ENCODE results near the gene ENGASE.

The ENGASE gene

DNA sequence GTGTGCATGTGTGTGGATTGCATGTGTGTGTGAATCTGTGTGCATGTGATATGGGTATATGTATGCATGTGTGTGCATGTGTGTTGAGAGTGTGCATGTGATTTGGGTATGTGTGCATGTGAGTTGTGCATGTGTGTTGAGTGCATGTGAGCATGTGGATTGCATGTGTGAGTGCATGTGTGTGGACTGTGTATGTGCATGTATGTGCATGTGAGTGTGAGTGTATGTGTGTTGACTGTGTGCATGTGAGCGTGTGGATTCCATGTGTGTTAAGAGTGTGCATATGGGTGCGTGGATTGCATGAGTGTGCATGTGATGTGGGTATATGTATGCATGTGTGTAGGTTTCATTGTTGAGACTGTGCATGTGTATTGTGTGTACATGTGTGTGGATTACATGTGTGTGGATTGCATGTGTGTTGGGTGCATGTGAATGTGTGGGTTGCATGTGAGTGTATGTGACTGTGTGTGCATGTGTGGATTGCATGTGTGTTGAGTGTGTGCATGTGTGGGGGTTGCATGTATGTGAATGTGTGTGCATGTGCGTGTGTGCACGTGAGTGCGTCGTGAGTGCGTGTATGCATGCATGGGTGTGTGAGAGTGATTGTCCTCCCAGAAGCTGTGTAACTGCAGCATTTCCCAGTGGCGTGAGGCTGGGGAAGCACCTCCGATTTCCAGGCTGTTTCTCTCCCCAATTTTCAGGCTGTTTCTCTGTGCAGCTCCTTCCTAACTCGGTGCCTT is 31.3 kb upstream of the ENGASE start:
- Mint-ChIP-seq H3K9me3 (no peaks in the 10 kb centered on the region), H3K4me3 (no peak overlapping the region), H3K27ac (ENCODE audit: low read depth) (no peak overlapping the region), H3K4me1 (peaks cover 10% of the 10 kb centered on the region), H3K36me3 (ENCODE audit: insufficient read depth) (peaks cover 1% of the 10 kb centered on the region), H3K27me3 (peaks cover 27% of the 10 kb centered on the region)
- DNase-seq (ENCODE audit: low spot score in 2 of 2) (no peak), ATAC-seq (replicated peaks; ENCODE audit: extremely low read depth, poor library complexity, severe bottlenecking) (no peak)

DNA sequence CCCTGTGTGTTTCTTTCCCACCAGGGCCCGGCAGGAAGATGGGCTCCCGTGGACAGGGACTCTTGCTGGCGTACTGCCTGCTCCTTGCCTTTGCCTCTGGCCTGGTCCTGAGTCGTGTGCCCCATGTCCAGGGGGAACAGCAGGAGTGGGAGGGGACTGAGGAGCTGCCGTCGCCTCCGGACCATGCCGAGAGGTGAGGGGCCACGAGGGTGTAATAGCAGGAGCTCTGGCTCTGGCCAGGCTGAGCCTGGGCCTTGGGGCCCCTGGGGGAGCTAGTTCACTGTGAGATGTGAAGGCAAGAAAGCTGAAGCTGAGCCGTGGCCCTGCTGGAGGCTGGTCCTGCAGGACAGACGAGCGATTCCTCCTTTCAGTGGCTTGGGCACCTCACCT is 30.7 kb upstream of the ENGASE start:
- no peak overlapping the region for H3K4me3 Mint-ChIP-seq
- ATAC-seq (replicated peaks; ENCODE audit: extremely low read depth, poor library complexity, severe bottlenecking) = no peak
- peaks cover 1% of the 10 kb centered on the region for H3K36me3 Mint-ChIP-seq (ENCODE audit: insufficient read depth)
- no peak for DNase-seq (ENCODE audit: low spot score in 2 of 2)
- peaks cover 10% of the 10 kb centered on the region for H3K4me1 Mint-ChIP-seq
- no peak overlapping the region for H3K27ac Mint-ChIP-seq (ENCODE audit: low read depth)
- no peaks in the 10 kb centered on the region for H3K9me3 Mint-ChIP-seq
- H3K27me3 Mint-ChIP-seq = peaks cover 27% of the 10 kb centered on the region

DNA sequence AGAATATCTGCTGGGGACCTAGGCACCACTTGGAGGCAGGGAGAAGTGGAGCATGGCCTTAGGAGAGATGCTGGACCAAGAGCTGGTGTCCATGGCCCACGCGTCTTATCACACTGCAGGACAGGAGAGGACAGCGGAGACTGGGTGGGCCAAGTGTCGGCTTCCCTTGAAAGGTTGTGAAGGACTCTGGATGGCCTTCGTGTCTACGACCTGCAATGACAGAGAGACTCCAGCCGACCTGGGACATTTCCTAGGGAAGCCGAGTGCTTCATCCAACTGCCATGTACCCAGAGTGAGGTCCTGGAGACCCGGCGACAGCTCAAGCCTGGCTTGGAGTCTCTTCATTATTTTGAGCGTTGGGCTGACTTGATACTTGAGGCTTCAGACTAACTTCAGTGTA is 30.2 kb upstream of the ENGASE start:
- H3K4me1 Mint-ChIP-seq = peaks cover 10% of the 10 kb centered on the region
- H3K36me3 Mint-ChIP-seq (ENCODE audit: insufficient read depth) = peaks cover 1% of the 10 kb centered on the region
- ATAC-seq (replicated peaks; ENCODE audit: extremely low read depth, poor library complexity, severe bottlenecking) (no peak), DNase-seq (ENCODE audit: low spot score in 2 of 2) (no peak)
- no peak overlapping the region for H3K4me3 Mint-ChIP-seq
- H3K9me3 Mint-ChIP-seq = no peaks in the 10 kb centered on the region
- peaks cover 31% of the 10 kb centered on the region for H3K27me3 Mint-ChIP-seq
- peak overlapping the region; percentile 22 for H3K27ac Mint-ChIP-seq (ENCODE audit: low read depth)

DNA sequence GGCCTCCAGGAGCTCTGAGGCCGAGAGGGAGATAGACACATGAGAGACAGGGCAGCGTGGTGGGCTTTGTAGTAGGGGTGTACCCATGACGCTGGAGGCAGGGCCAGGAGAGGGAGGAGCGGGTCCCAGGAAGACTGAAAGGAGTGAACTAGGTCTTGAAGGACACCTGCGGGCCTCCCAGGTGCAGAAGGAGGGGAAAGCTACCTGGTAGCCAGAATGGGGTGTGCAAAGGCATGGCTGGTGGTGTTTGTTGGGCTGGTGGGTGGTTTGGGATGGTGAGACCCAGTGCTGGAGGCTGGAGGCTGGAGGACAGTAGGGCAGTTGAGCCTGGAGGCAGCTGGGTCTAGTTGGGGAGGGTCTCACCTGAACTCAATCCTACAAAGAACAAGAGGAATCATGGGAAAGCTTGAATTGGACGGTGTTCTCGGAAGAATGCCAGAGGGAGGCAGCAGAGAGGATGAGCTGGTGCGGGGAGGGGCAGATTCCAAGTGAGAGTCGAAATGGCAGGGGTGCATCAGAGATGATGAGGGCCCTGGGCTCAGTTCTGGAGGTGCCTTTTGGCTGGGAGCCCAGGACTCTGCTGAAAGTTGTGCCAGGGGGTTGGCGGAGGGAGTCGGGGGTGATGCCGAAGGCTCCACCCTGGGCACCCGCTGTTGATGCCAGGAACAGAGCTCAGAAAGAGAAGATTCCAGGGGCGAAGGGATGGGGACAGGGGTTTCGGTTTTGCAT is 29.5 kb upstream of the ENGASE start:
- Mint-ChIP-seq H3K36me3 (ENCODE audit: insufficient read depth) (peaks cover 1% of the 10 kb centered on the region), H3K4me3 (no peak overlapping the region), H3K9me3 (no peaks in the 10 kb centered on the region), H3K27ac (ENCODE audit: low read depth) (peak overlapping the region; percentile 22), H3K27me3 (peaks cover 38% of the 10 kb centered on the region), H3K4me1 (peaks cover 10% of the 10 kb centered on the region)
- no peak for ATAC-seq (replicated peaks; ENCODE audit: extremely low read depth, poor library complexity, severe bottlenecking)
- DNase-seq (ENCODE audit: low spot score in 2 of 2) = no peak

DNA sequence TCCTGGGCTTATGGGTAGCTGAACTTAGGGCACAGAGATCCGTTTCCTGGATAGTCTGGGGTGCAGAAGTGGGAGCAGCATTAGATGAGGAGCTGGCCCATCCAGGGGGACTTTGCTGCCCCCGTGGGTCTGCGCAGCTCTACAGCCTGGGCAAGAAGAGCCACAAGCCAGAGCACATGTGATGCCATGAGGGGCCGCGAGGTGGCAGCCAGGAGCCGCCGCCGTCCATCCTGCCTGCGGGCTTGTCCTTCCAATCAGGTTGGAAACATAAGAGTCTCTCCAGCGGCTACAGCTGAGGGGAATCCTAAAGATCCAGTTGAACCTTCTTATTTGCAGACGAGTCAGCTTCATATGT is 28.8 kb upstream of the ENGASE start:
- peaks cover 10% of the 10 kb centered on the region for H3K4me1 Mint-ChIP-seq
- H3K36me3 Mint-ChIP-seq (ENCODE audit: insufficient read depth) = peaks cover 1% of the 10 kb centered on the region
- H3K4me3 Mint-ChIP-seq = no peak overlapping the region
- H3K9me3 Mint-ChIP-seq = no peaks in the 10 kb centered on the region
- ATAC-seq (replicated peaks; ENCODE audit: extremely low read depth, poor library complexity, severe bottlenecking) = peak; percentile 49
- peak; percentile 27 to 47 for DNase-seq (ENCODE audit: low spot score in 2 of 2)
- no peak overlapping the region for H3K27ac Mint-ChIP-seq (ENCODE audit: low read depth)
- H3K27me3 Mint-ChIP-seq = peaks cover 45% of the 10 kb centered on the region

DNA sequence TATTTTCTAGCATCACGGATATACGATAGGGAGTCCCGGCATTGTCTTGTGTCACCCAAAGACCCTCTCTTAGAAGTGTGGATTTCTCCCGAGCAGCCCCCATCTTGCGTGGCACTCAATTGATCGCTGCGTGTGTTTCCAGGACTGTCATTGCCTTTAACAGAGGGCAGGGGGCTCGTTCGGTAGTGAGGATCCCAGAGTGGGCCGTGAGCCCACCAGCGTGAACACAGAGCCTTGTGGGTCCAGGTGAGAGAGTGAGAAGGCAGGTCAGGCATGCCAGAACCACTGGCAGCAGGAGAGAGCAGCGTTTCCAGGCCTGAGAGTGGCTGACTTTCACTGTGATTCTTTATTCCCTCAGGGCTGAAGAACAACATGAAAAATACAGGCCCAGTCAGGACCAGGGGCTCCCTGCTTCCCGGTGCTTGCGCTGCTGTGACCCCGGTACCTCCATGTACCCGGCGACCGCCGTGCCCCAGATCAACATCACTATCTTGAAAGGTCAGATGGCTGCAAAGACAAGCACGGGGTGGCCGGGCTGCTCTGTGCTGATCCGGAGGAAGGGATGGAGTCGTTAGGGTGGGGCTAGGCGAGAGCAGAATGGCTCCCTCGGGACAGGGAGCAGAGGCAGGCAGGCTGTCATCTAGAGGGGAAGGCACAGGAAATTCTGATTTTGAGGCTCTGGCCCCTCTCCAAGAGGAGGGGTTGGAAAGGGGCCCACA is 28.3 kb upstream of the ENGASE start:
- no peak for ATAC-seq (replicated peaks; ENCODE audit: extremely low read depth, poor library complexity, severe bottlenecking)
- Mint-ChIP-seq H3K27ac (ENCODE audit: low read depth) (no peak overlapping the region), H3K4me1 (peaks cover 10% of the 10 kb centered on the region), H3K27me3 (peaks cover 50% of the 10 kb centered on the region), H3K36me3 (ENCODE audit: insufficient read depth) (peaks cover 1% of the 10 kb centered on the region), H3K9me3 (no peaks in the 10 kb centered on the region), H3K4me3 (no peak overlapping the region)
- no peak for DNase-seq (ENCODE audit: low spot score in 2 of 2)

DNA sequence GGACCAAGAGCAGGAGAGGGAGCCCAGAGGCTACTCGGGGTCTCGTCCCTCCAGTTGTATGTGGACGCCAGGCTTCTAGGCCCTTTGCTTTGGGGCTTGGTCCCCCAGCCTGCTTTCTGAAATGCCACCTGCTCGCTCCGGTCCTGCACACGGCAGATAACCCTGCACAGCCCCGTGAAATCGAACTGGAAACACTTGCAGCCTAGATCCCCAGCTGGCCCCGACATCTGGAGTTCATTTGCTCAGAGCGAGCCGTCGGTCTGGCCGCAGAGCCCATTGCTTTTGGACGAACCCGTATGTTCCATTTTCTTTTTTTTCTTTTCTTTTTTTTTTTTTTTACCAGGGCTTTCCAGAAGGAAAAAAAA is 27.7 kb upstream of the ENGASE start:
- ATAC-seq (replicated peaks; ENCODE audit: extremely low read depth, poor library complexity, severe bottlenecking) = no peak
- H3K4me1 Mint-ChIP-seq = peaks cover 10% of the 10 kb centered on the region
- peaks cover 1% of the 10 kb centered on the region for H3K36me3 Mint-ChIP-seq (ENCODE audit: insufficient read depth)
- no peaks in the 10 kb centered on the region for H3K9me3 Mint-ChIP-seq
- no peak for DNase-seq (ENCODE audit: low spot score in 2 of 2)
- H3K4me3 Mint-ChIP-seq = no peak overlapping the region
- no peak overlapping the region for H3K27ac Mint-ChIP-seq (ENCODE audit: low read depth)
- peaks cover 52% of the 10 kb centered on the region for H3K27me3 Mint-ChIP-seq

DNA sequence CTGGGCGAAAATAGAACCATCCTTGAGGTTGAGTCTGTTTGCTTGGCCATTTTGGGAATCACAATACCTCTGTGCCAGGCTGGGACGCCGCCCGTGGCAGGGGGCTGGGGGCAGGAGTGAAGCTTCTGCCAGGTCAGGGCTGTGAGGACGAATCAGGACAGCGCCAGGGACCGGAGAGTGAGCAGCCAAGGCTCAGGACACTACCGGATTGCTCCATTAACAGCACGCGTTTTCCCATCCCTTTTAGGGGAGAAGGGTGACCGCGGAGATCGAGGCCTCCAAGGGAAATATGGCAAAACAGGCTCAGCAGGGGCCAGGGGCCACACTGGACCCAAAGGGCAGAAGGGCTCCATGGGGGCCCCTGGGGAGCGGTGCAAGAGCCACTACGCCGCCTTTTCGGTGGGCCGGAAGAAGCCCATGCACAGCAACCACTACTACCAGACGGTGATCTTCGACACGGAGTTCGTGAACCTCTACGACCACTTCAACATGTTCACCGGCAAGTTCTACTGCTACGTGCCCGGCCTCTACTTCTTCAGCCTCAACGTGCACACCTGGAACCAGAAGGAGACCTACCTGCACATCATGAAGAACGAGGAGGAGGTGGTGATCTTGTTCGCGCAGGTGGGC is 27.2 kb upstream of the ENGASE start:
- Mint-ChIP-seq H3K9me3 (no peaks in the 10 kb centered on the region), H3K4me3 (no peak overlapping the region), H3K4me1 (peaks cover 10% of the 10 kb centered on the region), H3K36me3 (ENCODE audit: insufficient read depth) (peaks cover 1% of the 10 kb centered on the region), H3K27me3 (peaks cover 52% of the 10 kb centered on the region), H3K27ac (ENCODE audit: low read depth) (no peak overlapping the region)
- ATAC-seq (replicated peaks; ENCODE audit: extremely low read depth, poor library complexity, severe bottlenecking) (no peak), DNase-seq (ENCODE audit: low spot score in 2 of 2) (no peak)

DNA sequence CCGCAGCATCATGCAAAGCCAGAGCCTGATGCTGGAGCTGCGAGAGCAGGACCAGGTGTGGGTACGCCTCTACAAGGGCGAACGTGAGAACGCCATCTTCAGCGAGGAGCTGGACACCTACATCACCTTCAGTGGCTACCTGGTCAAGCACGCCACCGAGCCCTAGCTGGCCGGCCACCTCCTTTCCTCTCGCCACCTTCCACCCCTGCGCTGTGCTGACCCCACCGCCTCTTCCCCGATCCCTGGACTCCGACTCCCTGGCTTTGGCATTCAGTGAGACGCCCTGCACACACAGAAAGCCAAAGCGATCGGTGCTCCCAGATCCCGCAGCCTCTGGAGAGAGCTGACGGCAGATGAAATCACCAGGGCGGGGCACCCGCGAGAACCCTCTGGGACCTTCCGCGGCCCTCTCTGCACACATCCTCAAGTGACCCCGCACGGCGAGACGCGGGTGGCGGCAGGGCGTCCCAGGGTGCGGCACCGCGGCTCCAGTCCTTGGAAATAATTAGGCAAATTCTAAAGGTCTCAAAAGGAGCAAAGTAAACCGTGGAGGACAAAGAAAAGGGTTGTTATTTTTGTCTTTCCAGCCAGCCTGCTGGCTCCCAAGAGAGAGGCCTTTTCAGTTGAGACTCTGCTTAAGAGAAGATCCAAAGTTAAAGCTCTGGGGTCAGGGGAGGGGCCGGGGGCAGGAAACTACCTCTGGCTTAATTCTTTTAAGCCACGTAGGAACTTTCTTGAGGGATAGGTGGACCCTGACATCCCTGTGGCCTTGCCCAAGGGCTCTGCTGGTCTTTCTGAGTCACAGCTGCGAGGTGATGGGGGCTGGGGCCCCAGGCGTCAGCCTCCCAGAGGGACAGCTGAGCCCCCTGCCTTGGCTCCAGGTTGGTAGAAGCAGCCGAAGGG is 26.4 kb upstream of the ENGASE start:
- H3K27ac Mint-ChIP-seq (ENCODE audit: low read depth) = no peak overlapping the region
- H3K36me3 Mint-ChIP-seq (ENCODE audit: insufficient read depth) = peaks cover 1% of the 10 kb centered on the region
- DNase-seq (ENCODE audit: low spot score in 2 of 2) = no peak
- peaks cover 52% of the 10 kb centered on the region for H3K27me3 Mint-ChIP-seq
- H3K9me3 Mint-ChIP-seq = no peaks in the 10 kb centered on the region
- H3K4me3 Mint-ChIP-seq = no peak overlapping the region
- H3K4me1 Mint-ChIP-seq = peaks cover 10% of the 10 kb centered on the region
- ATAC-seq (replicated peaks; ENCODE audit: extremely low read depth, poor library complexity, severe bottlenecking) = no peak

DNA sequence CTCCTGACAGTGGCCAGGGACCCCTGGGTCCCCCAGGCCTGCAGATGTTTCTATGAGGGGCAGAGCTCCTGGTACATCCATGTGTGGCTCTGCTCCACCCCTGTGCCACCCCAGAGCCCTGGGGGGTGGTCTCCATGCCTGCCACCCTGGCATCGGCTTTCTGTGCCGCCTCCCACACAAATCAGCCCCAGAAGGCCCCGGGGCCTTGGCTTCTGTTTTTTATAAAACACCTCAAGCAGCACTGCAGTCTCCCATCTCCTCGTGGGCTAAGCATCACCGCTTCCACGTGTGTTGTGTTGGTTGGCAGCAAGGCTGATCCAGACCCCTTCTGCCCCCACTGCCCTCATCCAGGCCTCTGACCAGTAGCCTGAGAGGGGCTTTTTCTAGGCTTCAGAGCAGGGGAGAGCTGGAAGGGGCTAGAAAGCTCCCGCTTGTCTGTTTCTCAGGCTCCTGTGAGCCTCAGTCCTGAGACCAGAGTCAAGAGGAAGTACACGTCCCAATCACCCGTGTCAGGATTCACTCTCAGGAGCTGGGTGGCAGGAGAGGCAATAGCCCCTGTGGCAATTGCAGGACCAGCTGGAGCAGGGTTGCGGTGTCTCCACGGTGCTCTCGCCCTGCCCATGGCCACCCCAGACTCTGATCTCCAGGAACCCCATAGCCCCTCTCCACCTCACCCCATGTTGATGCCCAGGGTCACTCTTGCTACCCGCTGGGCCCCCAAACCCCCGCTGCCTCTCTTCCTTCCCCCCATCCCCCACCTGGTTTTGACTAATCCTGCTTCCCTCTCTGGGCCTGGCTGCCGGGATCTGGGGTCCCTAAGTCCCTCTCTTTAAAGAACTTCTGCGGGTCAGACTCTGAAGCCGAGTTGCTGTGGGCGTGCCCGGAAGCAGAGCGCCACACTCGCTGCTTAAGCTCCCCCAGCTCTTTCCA is 25.5 kb upstream of the ENGASE start:
- DNase-seq (ENCODE audit: low spot score in 2 of 2) (no peak), ATAC-seq (replicated peaks; ENCODE audit: extremely low read depth, poor library complexity, severe bottlenecking) (no peak)
- H3K27me3 Mint-ChIP-seq = peaks cover 50% of the 10 kb centered on the region
- H3K27ac Mint-ChIP-seq (ENCODE audit: low read depth) = no peak overlapping the region
- H3K4me3 Mint-ChIP-seq = no peak overlapping the region
- peaks cover 1% of the 10 kb centered on the region for H3K36me3 Mint-ChIP-seq (ENCODE audit: insufficient read depth)
- H3K4me1 Mint-ChIP-seq = peaks cover 10% of the 10 kb centered on the region
- peaks cover 3% of the 10 kb centered on the region for H3K9me3 Mint-ChIP-seq

DNA sequence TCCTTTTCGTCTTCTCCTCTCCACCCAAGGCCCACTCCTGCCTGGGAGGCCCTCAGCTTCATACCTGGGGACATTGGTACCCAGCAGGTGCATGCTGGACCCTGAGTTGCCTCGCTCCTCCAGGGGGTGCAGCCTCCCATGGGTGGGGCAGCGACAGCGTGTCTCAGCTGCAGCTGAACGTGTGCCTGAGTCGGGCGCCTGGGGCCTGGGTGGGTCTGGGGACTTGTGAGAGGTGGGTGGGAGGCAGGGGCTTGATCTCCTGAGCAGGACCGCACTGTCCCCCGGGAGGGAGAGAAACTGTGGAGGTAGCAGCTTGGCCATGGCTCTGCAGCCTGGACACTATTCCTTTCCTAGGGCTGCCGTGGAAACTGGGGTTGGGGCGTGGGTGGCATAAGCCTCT is 24.8 kb upstream of the ENGASE start:
- ATAC-seq (replicated peaks; ENCODE audit: extremely low read depth, poor library complexity, severe bottlenecking) (no peak), DNase-seq (ENCODE audit: low spot score in 2 of 2) (no peak)
- Mint-ChIP-seq H3K36me3 (ENCODE audit: insufficient read depth) (peaks cover 1% of the 10 kb centered on the region), H3K9me3 (peaks cover 6% of the 10 kb centered on the region), H3K27me3 (peaks cover 42% of the 10 kb centered on the region), H3K27ac (ENCODE audit: low read depth) (no peak overlapping the region), H3K4me3 (no peak overlapping the region), H3K4me1 (peaks cover 10% of the 10 kb centered on the region)
